DND-41 (cell line): ENCODE measurements around the gene GLYR1.

ENCODE experiments used
- ATAC-seq: fragments of 200-7000 bp; cut with Tn5 transposase; 3 replicates; pipeline ENCODE4 v1.9.1; 2021; ENCODE audit warnings: low read depth; ENCODE audit not compliant: insufficient read depth
- DNase-seq: peaks from one replicate; pipeline ENCODE4 v3.0.0-alpha.2; 2020
- H2AFZ ChIP-seq: 2 replicates; pipeline ENCODE4 v1.6.0; 2012; ENCODE audit warnings: low read depth, low read length
- H3K27ac ChIP-seq: 2 replicates; pipeline ENCODE4 v1.5.1; 2012; ENCODE audit warnings: low read length, inconsistent platforms
- H3K27me3 ChIP-seq: fragments of 200-600 bp; sonication (generic); 2 replicates; pipeline ENCODE4 v1.6.0; 2012; ENCODE audit warnings: low read length, mild to moderate bottlenecking, inconsistent platforms; ENCODE audit not compliant: insufficient read depth, poor library complexity
- H3K36me3 ChIP-seq: 2 replicates; pipeline ENCODE4 v1.5.1; 2012; ENCODE audit warnings: low read length, inconsistent platforms; ENCODE audit not compliant: insufficient read depth
- H3K4me1 ChIP-seq: 2 replicates; pipeline ENCODE4 v1.5.1; 2012; ENCODE audit warnings: mild to moderate bottlenecking, low read length; ENCODE audit not compliant: insufficient read depth
- H3K4me2 ChIP-seq: 2 replicates; pipeline ENCODE4 v1.6.0; 2012; ENCODE audit warnings: mild to moderate bottlenecking, moderate library complexity, low read length, inconsistent platforms; ENCODE audit not compliant: insufficient read depth
- H3K4me3 ChIP-seq, 2 experiments: fragments of 200-600 bp in 1 of 2; shearing (Covaris generic) in 1 of 2; 2 replicates each; pipeline ENCODE4 v1.5.1; 2012 to 2016; ENCODE audit warnings: inconsistent platforms in 2 of 2, low read length in 2 of 2, mild to moderate bottlenecking in 2 of 2, low read depth in 1 of 2, moderate library complexity in 1 of 2
- H3K79me2 ChIP-seq: 2 replicates; pipeline ENCODE4 v1.6.0; 2012; ENCODE audit warnings: low read length, inconsistent platforms; ENCODE audit not compliant: insufficient read depth
- H3K9ac ChIP-seq: 2 replicates; pipeline ENCODE4 v1.6.0; 2012; ENCODE audit warnings: low read depth, mild to moderate bottlenecking, inconsistent platforms, low read length, moderate library complexity
- H3K9me3 ChIP-seq: 2 replicates; pipeline ENCODE4 v1.5.1; 2012; ENCODE audit warnings: low read length, moderate library complexity, mild to moderate bottlenecking, inconsistent platforms; ENCODE audit not compliant: insufficient read depth, severe bottlenecking
- H4K20me1 ChIP-seq: 2 replicates; pipeline ENCODE4 v1.6.0; 2012; ENCODE audit warnings: low read length; ENCODE audit not compliant: insufficient read depth
- CTCF ChIP-seq: IDR thresholded peaks from 2 replicates; pipeline ENCODE4 v1.5.1; 2012; ENCODE audit warnings: borderline replicate concordance, low read length, moderate library complexity, mild to moderate bottlenecking; ENCODE audit not compliant: poor library complexity, severe bottlenecking; ENCODE audit errors: extremely low read depth
- EZH2 ChIP-seq: IDR thresholded peaks from 3 replicates; pipeline ENCODE4 v1.6.1; 2012; ENCODE audit warnings: borderline replicate concordance, low read depth, mild to moderate bottlenecking, moderate library complexity, low read length, inconsistent platforms; ENCODE audit not compliant: severe bottlenecking

GLYR1 gene

GRCh38 chr16:4760221-4760910 is 86.7 kb downstream of the GLYR1 start:
- DNase-seq (no peak), ATAC-seq (no peak)
- Histone ChIP-seq H3K9me3 (peaks cover 5% of the 10 kb centered on the region), H4K20me1 (0 out of 2 replicates have a peak, but pooled peaks cover 3% of the 10 kb centered on the region), H3K36me3 (peaks cover 81% of the 10 kb centered on the region), H3K27ac (no peak overlapping the region), H3K79me2 (peaks cover 13% of the 10 kb centered on the region; the same call in 1 of the 2 replicates), H3K4me2 (no peak overlapping the region), H3K4me3 (no peak overlapping the region), H2AFZ (no peak overlapping the region), H3K27me3 (no peaks in the 10 kb centered on the region), H3K9ac (no peak overlapping the region), H3K4me1 (peaks cover 6% of the 10 kb centered on the region)
- TF ChIP-seq EZH2 (no peak), CTCF (no peak)

DNA sequence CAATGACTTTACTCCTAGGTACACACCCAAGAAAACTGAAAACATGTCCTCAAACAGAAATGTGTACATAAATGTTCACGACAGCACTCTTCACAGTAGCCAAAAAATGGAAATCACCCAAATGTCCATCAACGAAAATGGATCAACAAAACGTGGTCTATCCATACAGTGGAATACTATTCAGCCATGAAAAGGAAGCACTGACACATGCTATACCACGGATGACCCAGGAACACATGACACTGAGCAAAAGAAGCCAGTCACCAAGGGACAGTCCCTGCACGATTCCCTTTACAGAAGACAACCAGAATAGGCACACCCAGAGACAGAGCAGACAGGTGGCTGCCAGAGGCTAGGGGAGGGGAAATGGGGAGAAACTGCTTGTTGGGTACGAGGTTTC is 91.4 kb downstream of the GLYR1 start:
- Histone ChIP-seq H3K9me3 (peaks cover 5% of the 10 kb centered on the region), H3K4me2 (no peak overlapping the region), H3K27ac (no peak overlapping the region), H3K4me3 (no peak overlapping the region), H3K27me3 (no peaks in the 10 kb centered on the region), H3K36me3 (peaks cover 86% of the 10 kb centered on the region), H2AFZ (no peak overlapping the region), H3K9ac (no peak overlapping the region), H3K79me2 (peaks cover 6% of the 10 kb centered on the region; the same call in 1 of the 2 replicates), H3K4me1 (no peaks in the 10 kb centered on the region), H4K20me1 (no peaks in the 10 kb centered on the region)
- DNase-seq: no peak
- no peak for TF ChIP-seq EZH2
- TF ChIP-seq CTCF: no peak
- no peak for ATAC-seq

DNA sequence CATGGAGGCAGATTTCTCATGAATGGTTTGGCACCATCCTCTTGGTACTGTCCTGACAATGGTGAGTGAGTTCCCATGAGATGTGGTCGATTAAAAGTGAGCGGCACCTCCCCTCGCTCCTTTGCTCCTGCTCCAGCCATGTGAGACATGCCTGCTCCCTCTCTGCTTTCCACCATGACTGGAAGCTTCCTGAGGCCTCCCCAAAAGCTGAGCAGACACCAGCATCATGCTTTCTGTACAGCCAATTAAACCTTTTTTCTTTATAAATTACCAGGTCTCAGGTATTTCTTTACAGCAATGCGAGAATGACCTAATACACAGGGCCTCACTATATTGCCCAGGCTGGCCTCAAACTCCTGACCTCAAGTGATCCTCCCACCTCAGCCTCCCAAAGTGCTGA is 92.2 kb downstream of the GLYR1 start:
- H3K27me3 ChIP-seq: no peaks in the 10 kb centered on the region
- H4K20me1 ChIP-seq: no peaks in the 10 kb centered on the region

More for the DNA sequence above, 92.2 kb downstream of the GLYR1 start:
- no peak overlapping the region for H3K27ac ChIP-seq
- H3K4me1 ChIP-seq: no peaks in the 10 kb centered on the region
- H3K79me2 ChIP-seq: peaks cover 6% of the 10 kb centered on the region; the same call in 1 of the 2 replicates
- peaks cover 81% of the 10 kb centered on the region for H3K36me3 ChIP-seq
- peaks cover 5% of the 10 kb centered on the region for H3K9me3 ChIP-seq
- no peak for TF ChIP-seq CTCF
- no peak for TF ChIP-seq EZH2
- H3K4me2 ChIP-seq: no peak overlapping the region
- ATAC-seq (no peak), DNase-seq (no peak)
- H2AFZ ChIP-seq: no peak overlapping the region
- no peak overlapping the region for H3K4me3 ChIP-seq
- H3K9ac ChIP-seq: no peak overlapping the region
